ENCODE results near the gene BMAL1. TPM values are rescaled to one million over a fixed set of nuclear protein-coding genes. Genes with fewer than 3 reads are reported as not detected.

Gene BMAL1
- total RNA-seq, 2 donors from 2014 or later, result 3.7 to 7.2 TPM

DNA sequence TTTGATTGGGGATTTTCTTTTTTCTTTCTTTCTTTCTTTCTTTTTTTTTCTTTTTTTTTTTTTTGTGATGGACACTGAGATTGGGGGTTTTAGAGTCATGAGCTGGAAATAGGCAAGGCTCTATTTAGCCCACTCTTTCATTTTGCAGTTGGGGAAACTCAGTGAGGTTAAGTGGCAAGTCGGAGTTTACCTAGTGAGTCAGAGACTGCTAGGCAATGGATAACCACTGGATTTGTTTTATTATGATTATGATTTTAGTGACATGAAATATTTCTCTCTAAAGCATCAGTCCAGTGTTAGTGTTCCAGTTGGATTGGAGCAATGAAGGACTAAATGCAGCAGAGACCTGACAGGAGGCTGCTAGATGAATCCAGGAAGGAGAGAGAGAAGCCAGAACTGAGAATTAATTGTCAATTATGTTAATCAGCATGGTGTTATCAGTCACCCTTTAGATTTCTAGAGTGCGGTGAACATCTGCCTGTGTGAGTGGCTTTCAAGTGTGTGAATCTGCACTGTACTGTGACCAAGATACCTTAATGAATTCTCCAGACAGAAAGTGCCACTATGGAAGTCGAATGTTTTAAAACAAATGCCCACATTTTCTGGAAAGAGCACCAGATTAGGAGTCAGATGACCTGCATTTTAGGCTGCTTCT, 10.9 kb downstream of the BMAL1 start:
- H3K36me3 Mint-ChIP-seq (ENCODE audit: low read depth), result no peaks in the 10 kb centered on the region
- Histone ChIP-seq H3K27me3 (ENCODE audit: control insufficient read depth, insufficient read depth, low read length, poor library complexity, severe bottlenecking) (no peaks in the 10 kb centered on the region), H3K9ac (ENCODE audit: extremely low read depth, low read length, poor library complexity, severe bottlenecking) (no peak overlapping the region), H3K36me3 (ENCODE audit: control insufficient read depth, insufficient read depth, low read length) (no peaks in the 10 kb centered on the region), H3K4me3 (ENCODE audit: low read length) (no peak overlapping the region), H3K4me1 (ENCODE audit: control insufficient read depth, insufficient read depth, low read length) (no peaks in the 10 kb centered on the region), H3K9me3 (ENCODE audit: control insufficient read depth, low read length) (no peaks in the 10 kb centered on the region), H3K27ac (ENCODE audit: low read depth, low read length) (no peak overlapping the region)
- 88 to 92% methylated on average over 2 to 3 of the region's 3 CpGs for WGBS, 2 experiments (ENCODE audit: insufficient coverage in 1 of 2, insufficient read length in 1 of 2)
- H3K9me3 Mint-ChIP-seq, result no peaks in the 10 kb centered on the region
- H3K27ac Mint-ChIP-seq, result no peak overlapping the region
- H3K4me3 Mint-ChIP-seq, result no peak overlapping the region
- TF ChIP-seq, protein P1, sequence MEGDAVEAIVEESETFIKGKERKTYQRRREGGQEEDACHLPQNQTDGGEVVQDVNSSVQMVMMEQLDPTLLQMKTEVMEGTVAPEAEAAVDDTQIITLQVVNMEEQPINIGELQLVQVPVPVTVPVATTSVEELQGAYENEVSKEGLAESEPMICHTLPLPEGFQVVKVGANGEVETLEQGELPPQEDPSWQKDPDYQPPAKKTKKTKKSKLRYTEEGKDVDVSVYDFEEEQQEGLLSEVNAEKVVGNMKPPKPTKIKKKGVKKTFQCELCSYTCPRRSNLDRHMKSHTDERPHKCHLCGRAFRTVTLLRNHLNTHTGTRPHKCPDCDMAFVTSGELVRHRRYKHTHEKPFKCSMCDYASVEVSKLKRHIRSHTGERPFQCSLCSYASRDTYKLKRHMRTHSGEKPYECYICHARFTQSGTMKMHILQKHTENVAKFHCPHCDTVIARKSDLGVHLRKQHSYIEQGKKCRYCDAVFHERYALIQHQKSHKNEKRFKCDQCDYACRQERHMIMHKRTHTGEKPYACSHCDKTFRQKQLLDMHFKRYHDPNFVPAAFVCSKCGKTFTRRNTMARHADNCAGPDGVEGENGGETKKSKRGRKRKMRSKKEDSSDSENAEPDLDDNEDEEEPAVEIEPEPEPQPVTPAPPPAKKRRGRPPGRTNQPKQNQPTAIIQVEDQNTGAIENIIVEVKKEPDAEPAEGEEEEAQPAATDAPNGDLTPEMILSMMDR (conservative IDR thresholded peaks at IDR 0.05), result no peak
- H3K4me1 Mint-ChIP-seq, result peaks cover 3% of the 10 kb centered on the region
- DNase-seq, result peak; percentile 20
- peaks cover 3% of the 10 kb centered on the region for H3K27me3 Mint-ChIP-seq (ENCODE audit: insufficient read depth)

DNA sequence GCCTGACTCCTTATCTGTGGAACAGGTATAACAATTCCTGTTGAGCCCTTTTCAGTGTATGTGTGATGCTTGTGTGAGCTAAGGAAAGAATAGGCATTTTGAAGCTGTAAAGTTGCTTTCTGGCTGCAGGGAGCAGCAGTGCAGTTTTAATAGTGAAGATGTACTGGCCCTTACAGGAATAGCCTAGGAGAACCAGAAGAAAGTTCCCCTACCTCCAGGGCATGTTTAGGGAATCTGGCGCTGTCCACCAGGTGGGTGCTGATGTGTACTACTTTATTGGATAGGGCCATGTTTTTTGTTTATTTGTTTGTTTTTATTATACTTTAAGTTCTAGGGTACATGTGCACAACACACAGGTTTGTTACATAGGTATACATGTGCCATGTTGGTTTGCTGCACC, 11.5 kb downstream of the BMAL1 start:
- DNase-seq, result peak; percentile 80
- no peaks in the 10 kb centered on the region for H3K27me3 ChIP-seq (ENCODE audit: control insufficient read depth, insufficient read depth, low read length, poor library complexity, severe bottlenecking)
- TF ChIP-seq, protein P1 (conservative IDR thresholded peaks at IDR 0.05), result peak; percentile 40
- H3K4me1 ChIP-seq (ENCODE audit: control insufficient read depth, insufficient read depth, low read length), result no peaks in the 10 kb centered on the region
- 100% methylated on average over 1 of the region's 1 CpG; no CpG with 5 or more reads in 1 of the 2 experiments for WGBS, 2 experiments (ENCODE audit: insufficient coverage in 1 of 2, insufficient read length in 1 of 2)
- no peak overlapping the region for H3K27ac ChIP-seq (ENCODE audit: low read depth, low read length)
- H3K27ac Mint-ChIP-seq, result no peak overlapping the region
- no peaks in the 10 kb centered on the region for H3K9me3 ChIP-seq (ENCODE audit: control insufficient read depth, low read length)
- no peaks in the 10 kb centered on the region for H3K36me3 Mint-ChIP-seq (ENCODE audit: low read depth)
- H3K4me3 Mint-ChIP-seq, result no peak overlapping the region
- no peak overlapping the region for H3K9ac ChIP-seq (ENCODE audit: extremely low read depth, low read length, poor library complexity, severe bottlenecking)
- H3K4me3 ChIP-seq (ENCODE audit: low read length), result no peak overlapping the region
- no peaks in the 10 kb centered on the region for H3K4me1 Mint-ChIP-seq
- H3K36me3 ChIP-seq (ENCODE audit: control insufficient read depth, insufficient read depth, low read length), result no peaks in the 10 kb centered on the region
- H3K9me3 Mint-ChIP-seq, result no peaks in the 10 kb centered on the region
- peaks cover 3% of the 10 kb centered on the region for H3K27me3 Mint-ChIP-seq (ENCODE audit: insufficient read depth)

DNA sequence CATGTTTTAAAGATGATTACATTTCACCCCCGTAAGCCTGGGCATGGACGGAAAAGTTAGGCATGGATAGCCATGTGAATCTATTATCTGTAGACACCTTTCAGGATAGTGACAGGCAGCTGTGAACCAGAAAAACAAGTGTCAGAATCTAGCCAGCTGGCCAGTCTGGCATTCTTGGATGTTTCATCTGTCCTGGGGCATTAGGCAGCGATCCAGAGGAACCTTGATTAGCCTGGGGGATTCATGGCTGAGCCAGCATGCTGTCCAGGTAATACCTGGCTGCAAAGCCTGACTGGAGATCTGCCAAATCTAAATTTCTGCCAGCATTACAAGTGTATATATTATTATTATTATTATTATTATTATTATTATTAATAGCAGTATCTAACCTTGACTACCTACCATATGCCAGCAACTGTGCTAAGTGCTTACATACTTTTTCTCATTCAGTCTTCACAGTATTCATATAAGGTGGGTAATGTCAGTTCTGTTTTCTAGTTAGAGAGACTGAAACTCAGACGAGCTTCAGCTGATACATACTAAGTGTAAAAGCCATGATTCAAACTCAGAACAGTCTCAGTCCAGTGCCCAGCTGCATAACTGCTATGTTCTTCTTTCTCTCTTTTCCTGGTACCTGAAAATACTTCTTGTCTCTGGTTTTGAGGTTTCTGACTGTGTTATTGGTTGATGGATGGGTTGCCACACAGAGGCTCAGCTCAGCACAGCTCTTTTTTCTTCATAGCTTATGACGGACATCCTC, 12.8 kb downstream of the BMAL1 start:
- H3K4me1 ChIP-seq (ENCODE audit: control insufficient read depth, insufficient read depth, low read length), result no peaks in the 10 kb centered on the region
- Mint-ChIP-seq H3K9me3 (no peaks in the 10 kb centered on the region), H3K36me3 (ENCODE audit: low read depth) (no peaks in the 10 kb centered on the region), H3K4me3 (no peak overlapping the region), H3K27me3 (ENCODE audit: insufficient read depth) (peaks cover 3% of the 10 kb centered on the region), H3K4me1 (no peaks in the 10 kb centered on the region), H3K27ac (no peak overlapping the region)
- H3K27ac ChIP-seq (ENCODE audit: low read depth, low read length), result no peak overlapping the region
- no peaks in the 10 kb centered on the region for H3K9me3 ChIP-seq (ENCODE audit: control insufficient read depth, low read length)
- TF ChIP-seq, protein P1 (conservative IDR thresholded peaks at IDR 0.05), result no peak
- WGBS, 2 experiments (ENCODE audit: insufficient coverage in 1 of 2, insufficient read length in 1 of 2), result 75 to 100% methylated on average over 3 to 5 of the region's 5 CpGs
- no peak overlapping the region for H3K4me3 ChIP-seq (ENCODE audit: low read length)
- H3K36me3 ChIP-seq (ENCODE audit: control insufficient read depth, insufficient read depth, low read length), result no peaks in the 10 kb centered on the region
- no peak for DNase-seq
- H3K27me3 ChIP-seq (ENCODE audit: control insufficient read depth, insufficient read depth, low read length, poor library complexity, severe bottlenecking), result no peaks in the 10 kb centered on the region
- no peak overlapping the region for H3K9ac ChIP-seq (ENCODE audit: extremely low read depth, low read length, poor library complexity, severe bottlenecking)

Data from endodermal cell (in vitro differentiated cells).